Measurements from ENCODE around the gene STK32B. TPM values are rescaled to one million over a fixed set of nuclear protein-coding genes. Genes with fewer than 3 reads are reported as not detected.

STK32B gene
- polyA plus RNA-seq, 6 donors from 2014 or later: 0.27 to 4.7 (median 1.2) TPM; not detected in 2

DNA sequence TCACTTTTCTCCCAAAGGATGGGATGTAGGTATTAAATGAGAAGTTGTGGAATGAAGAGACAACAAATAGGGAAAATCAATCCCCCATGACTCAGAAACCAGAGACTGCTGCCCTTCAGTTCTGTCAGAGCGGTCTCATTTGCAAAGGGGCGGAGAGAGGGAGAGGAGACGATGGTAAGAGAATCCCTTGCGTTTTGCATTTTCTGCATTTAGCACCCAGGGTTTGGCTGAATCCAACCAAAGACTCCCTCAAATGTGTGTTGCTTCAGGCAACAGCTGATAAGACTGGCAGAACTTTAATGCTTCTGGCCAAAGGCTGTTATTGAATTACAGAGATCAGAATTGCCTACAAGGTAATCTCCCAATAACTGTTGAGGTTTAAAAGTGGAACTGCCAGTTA, 426.9 kb downstream of the STK32B start:
- Mint-ChIP-seq H3K4me3 (no peak overlapping the region), H3K9me3 (peaks cover 0 to 9% (median 3%) of the 10 kb centered on the region in 7 donors), H3K27ac (no peak overlapping the region), H3K36me3 (no peaks in the 10 kb centered on the region), H3K4me1 (no peaks in the 10 kb centered on the region), H3K27me3 (no peaks in the 10 kb centered on the region)
- ATAC-seq (ENCODE audit: low read depth in 2 of 2) (no peak), DNase-seq (no peak)

DNA sequence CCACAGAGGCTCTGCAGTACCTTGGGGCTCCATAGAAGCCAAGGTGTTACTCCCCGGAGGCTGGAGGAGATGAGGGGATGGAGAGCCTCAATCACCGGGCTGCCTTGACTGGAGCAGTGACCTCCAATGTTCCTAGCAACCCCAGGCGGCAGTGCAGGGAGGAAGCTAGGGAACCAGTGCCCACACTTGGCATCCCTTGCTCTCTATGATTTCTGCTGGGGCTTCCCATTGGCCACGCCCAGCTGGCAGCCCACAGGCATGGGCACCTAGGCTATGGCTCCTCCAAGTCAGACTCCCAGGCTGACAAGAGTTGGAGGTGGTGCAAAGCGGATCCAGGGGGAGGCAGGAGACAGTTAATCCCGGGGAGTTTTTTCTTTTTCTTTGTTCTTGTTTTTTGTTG, 427.4 kb downstream of the STK32B start:
- Mint-ChIP-seq H3K27ac (no peak overlapping the region), H3K36me3 (no peaks in the 10 kb centered on the region), H3K9me3 (peaks cover 0 to 10% (median 4%) of the 10 kb centered on the region in 7 donors), H3K27me3 (no peaks in the 10 kb centered on the region), H3K4me1 (no peaks in the 10 kb centered on the region), H3K4me3 (no peak overlapping the region)
- no peak for DNase-seq
- no peak for ATAC-seq (ENCODE audit: low read depth in 2 of 2)

DNA sequence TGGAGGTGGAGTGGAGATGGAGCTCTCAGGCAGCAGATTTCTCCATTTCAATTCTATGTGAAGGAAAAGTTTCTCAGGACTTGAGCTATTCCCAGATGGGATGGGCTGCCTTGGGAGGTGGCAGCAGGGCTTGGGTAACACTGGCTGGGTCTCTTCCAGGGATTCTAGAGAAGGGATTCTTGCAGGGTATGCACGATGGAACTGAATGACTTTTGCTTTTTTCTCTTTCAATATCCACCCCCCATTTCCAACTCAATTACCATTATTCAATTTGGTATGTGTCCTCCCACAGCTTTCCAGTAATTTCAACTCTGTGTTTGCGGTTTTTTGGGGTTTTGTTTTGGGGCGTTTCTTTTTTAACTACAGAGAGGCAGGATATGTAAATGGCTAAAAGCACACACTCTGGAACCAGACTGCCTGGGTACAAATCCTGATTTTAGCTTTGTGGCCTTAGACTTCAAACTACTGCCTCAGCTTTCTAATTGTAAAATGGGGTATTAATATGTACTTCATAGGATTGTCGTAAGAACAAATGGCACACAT, 428.3 kb downstream of the STK32B start:
- no peak for DNase-seq
- no peaks in the 10 kb centered on the region for H3K27me3 Mint-ChIP-seq
- H3K36me3 Mint-ChIP-seq: no peaks in the 10 kb centered on the region
- H3K9me3 Mint-ChIP-seq: peaks cover 0 to 14% (median 5%) of the 10 kb centered on the region in 7 donors
- ATAC-seq (ENCODE audit: low read depth in 2 of 2): no peak
- H3K27ac Mint-ChIP-seq: no peak overlapping the region
- H3K4me3 Mint-ChIP-seq: no peak overlapping the region
- no peaks in the 10 kb centered on the region for H3K4me1 Mint-ChIP-seq

DNA sequence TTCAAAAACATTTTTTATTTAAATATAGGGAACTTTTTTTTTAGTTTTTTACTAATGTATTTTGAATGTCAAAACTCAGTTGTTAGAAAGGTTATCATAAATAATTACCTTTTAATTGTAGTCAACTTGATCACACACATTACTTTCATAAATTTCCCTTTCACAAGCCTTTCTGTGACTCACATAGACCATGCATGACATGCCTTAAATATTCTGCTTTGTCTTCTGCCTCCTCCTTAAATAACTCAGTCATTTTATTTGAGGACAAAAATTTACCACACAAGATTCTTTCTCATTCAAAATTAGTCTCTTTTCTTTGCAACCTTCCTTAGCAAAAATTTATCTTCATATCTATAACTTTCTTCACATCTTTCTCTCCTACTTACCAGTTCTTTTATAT, 437.1 kb downstream of the STK32B start:
- Mint-ChIP-seq H3K4me1 (no peaks in the 10 kb centered on the region), H3K27me3 (no peaks in the 10 kb centered on the region), H3K9me3 (peaks cover 14 to 49% (median 29%) of the 10 kb centered on the region in 7 donors), H3K4me3 (no peak overlapping the region), H3K36me3 (peaks cover 5 to 9% of the 10 kb centered on the region in 2 donors), H3K27ac (no peak overlapping the region)
- no peak for ATAC-seq (ENCODE audit: low read depth in 2 of 2)
- DNase-seq: no peak

DNA sequence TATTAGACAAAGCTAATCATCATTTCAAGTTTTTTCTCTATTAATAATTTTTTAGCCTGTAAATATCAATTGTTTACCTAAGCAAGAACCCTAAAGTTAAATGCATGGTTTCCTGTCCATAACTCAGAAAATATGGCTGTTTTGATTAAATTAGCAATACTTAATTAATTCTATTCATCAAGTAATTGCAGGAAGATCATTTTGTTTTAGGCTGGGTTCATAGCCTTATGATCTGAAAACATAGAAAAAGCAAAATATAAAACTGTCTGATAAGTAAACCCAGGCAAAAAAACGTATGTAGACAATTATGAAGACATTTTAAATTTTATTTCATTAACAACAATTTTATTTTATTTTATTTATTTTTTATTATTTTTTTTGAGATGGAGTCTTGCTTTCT, 438.0 kb downstream of the STK32B start:
- Mint-ChIP-seq H3K36me3 (peaks cover 5 to 9% of the 10 kb centered on the region in 2 donors), H3K27ac (no peak overlapping the region), H3K4me3 (no peak overlapping the region), H3K9me3 (peaks cover 10 to 51% (median 28%) of the 10 kb centered on the region in 7 donors), H3K27me3 (no peaks in the 10 kb centered on the region), H3K4me1 (no peaks in the 10 kb centered on the region)
- no peak for ATAC-seq (ENCODE audit: low read depth in 2 of 2)
- no peak for DNase-seq

DNA sequence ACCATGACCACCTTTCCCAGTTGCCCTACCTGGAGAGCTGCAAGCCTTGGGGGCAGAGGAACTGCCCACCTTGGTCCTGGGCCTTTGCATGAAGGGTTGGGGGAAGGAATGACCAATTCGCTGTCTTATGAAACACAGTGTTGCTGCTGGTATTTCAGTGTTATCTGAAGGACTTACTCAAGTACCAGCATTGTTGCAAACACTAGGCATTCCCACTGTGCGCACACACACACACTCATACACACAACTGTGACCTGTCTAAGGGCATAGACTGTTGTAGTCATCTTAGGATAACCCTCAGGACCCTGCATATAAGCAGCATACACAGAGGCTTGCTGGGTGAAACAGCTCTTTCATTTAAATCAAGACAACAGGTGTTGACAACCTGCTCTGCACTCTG, 446.2 kb downstream of the STK32B start:
- H3K4me1 Mint-ChIP-seq: no peaks in the 10 kb centered on the region
- H3K27me3 Mint-ChIP-seq: no peaks in the 10 kb centered on the region
- H3K9me3 Mint-ChIP-seq: peaks cover 2 to 9% (median 5%) of the 10 kb centered on the region in 7 donors
- H3K4me3 Mint-ChIP-seq: no peak overlapping the region
- ATAC-seq (ENCODE audit: low read depth in 2 of 2) (no peak), DNase-seq (no peak)
- no peak overlapping the region for H3K27ac Mint-ChIP-seq
- H3K36me3 Mint-ChIP-seq: peaks cover 0 to 5% of the 10 kb centered on the region in 2 donors

DNA sequence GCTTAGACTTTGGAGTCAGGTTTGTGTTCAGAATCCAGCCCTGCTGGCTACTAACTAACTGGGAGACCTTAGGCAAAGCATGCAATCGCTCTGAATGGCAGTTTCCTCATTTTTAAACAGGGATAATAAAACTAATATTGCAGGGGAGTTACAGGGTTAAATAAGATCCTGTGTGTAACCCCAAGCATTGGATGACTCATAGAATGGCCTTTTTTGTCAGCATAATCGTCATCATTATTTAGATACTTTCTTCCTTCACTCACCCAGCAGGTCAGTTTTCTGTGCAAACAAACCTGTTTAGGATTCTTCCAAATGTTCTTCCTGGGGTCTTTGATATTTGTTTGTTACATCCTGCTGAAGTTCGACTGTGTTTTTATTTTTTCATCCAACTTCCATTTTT, 448.9 kb downstream of the STK32B start:
- Mint-ChIP-seq H3K27ac (no peak overlapping the region), H3K36me3 (peaks cover 0 to under 1% of the 10 kb centered on the region in 2 donors), H3K27me3 (no peaks in the 10 kb centered on the region), H3K4me1 (no peaks in the 10 kb centered on the region), H3K4me3 (no peak overlapping the region), H3K9me3 (peaks cover 3 to 10% (median 5%) of the 10 kb centered on the region in 7 donors)
- DNase-seq (no peak), ATAC-seq (ENCODE audit: low read depth in 2 of 2) (no peak)

DNA sequence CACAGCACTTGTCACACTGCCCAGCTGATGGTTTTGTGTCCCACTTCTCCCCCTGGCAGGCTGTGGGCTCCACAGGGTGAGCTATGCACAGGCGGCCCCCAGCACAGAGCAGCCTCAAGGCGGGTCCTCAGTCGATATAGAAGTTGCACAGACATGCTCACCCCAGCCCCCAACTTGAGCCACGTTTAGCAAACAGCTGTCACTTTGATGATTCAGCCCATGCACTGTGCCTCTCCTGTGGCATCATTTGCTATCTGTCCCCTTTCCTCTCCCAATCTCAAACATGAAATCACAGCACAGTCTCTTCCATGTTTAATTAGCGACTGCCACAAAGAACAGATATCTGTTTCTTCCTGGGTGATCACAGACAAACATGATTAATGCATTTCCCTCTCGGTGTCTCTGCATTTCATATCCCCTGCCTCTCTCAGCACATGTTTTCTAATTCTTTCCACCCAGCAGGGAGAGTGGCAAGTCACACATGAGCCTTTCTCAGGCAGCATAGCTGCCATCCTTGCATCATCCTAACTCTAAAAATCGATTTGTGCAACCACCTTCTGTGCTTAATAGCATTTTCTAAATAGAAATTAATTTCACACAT, 452.2 kb downstream of the STK32B start:
- Mint-ChIP-seq H3K4me3 (no peak overlapping the region), H3K27ac (no peak overlapping the region), H3K27me3 (no peaks in the 10 kb centered on the region), H3K4me1 (no peaks in the 10 kb centered on the region), H3K9me3 (peaks cover 3 to 10% (median 5%) of the 10 kb centered on the region in 7 donors), H3K36me3 (no peaks in the 10 kb centered on the region)
- ATAC-seq (ENCODE audit: low read depth in 2 of 2): no peak
- DNase-seq: no peak

DNA sequence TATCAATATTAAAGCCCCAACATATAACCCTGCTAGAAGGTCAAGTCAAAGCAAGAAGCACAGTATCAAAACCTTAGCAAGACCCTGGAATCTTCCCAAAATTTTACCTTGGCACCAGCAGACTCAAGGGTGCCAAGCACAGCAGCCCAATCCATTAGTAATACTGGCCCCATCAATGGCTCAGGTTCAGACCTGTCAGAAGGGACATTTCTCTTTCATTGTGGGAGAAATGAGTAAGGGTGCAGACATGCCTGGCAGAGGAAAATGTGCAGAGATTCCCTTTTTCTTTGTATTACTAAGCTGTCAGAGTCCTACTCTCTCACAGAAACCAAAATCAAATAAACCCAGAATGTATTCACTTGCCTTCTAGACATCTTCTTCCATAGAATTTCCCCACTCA, 453.2 kb downstream of the STK32B start:
- Mint-ChIP-seq H3K4me1 (no peaks in the 10 kb centered on the region), H3K27ac (no peak overlapping the region), H3K4me3 (no peak overlapping the region), H3K9me3 (peaks cover 3 to 10% (median 5%) of the 10 kb centered on the region in 7 donors), H3K36me3 (no peaks in the 10 kb centered on the region), H3K27me3 (no peaks in the 10 kb centered on the region)
- DNase-seq (no peak), ATAC-seq (ENCODE audit: low read depth in 2 of 2) (no peak)

DNA sequence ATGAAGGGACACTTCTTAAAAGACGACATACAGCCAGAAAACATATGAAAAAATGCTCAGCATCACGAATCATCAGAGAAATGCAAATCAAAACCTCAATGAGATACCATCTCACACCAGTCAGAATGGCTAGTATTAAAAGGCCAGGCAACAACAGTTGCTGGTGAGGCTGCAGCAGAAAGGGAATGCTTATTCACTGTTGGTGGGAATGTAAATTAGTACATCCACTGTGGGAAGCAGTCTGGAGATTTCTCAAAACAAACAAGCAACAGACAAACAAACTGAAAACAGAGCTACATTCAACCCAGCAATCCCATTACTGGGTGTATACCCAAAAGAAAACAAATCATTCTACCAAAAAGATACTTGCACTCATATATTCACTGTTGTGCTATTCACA, 459.2 kb downstream of the STK32B start:
- H3K36me3 Mint-ChIP-seq: no peaks in the 10 kb centered on the region
- no peak overlapping the region for H3K27ac Mint-ChIP-seq
- DNase-seq: no peak
- H3K27me3 Mint-ChIP-seq: no peaks in the 10 kb centered on the region
- no peaks in the 10 kb centered on the region for H3K4me1 Mint-ChIP-seq
- H3K9me3 Mint-ChIP-seq: peaks cover 0 to 9% (median 0%) of the 10 kb centered on the region in 7 donors
- ATAC-seq (ENCODE audit: low read depth in 2 of 2): no peak
- no peak overlapping the region for H3K4me3 Mint-ChIP-seq

DNA sequence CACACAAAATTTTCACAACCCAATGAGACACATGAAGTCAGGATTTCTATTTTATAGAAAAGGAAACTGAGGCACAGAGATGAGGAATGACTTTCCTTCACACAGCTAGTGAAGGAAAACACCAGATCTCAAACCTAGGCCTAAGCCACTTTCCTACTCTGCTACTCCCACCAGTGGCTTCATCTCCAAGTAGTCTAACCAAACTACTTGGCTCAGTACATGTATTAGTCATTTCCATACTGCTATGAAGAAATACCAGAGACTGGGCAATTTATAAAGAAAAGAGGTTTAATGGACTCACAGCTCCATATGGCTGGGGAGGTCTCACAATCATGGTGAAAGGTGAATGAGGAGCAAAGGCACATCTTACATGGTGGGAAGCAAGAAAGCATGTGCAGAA, 460.5 kb downstream of the STK32B start:
- no peak overlapping the region for H3K27ac Mint-ChIP-seq
- H3K4me1 Mint-ChIP-seq: no peaks in the 10 kb centered on the region
- H3K9me3 Mint-ChIP-seq: peaks cover 0 to 13% (median 0%) of the 10 kb centered on the region in 7 donors
- no peaks in the 10 kb centered on the region for H3K36me3 Mint-ChIP-seq
- H3K27me3 Mint-ChIP-seq: no peaks in the 10 kb centered on the region
- no peak overlapping the region for H3K4me3 Mint-ChIP-seq
- DNase-seq (no peak), ATAC-seq (ENCODE audit: low read depth in 2 of 2) (no peak)

DNA sequence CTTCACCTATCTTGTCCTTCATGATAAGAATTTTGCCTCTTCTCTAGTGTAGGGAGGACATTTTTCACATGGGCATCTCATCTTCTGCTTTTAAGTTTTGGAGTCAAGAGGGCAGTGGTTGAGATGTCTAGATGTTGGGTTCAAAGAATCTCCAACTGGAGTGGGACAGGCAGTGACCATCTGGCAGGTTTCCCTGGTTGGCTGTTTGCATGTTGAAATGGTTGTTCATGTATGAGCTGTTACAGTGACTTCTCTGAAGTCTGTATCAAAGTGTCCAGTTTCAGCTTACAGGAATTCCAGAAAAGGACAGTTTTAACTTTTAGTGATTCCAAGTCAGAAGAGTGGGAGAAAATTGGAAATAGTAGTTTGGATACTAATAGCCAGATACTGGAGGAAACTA, 464.4 kb downstream of the STK32B start:
- no peaks in the 10 kb centered on the region for H3K4me1 Mint-ChIP-seq
- no peak for DNase-seq
- H3K9me3 Mint-ChIP-seq: peaks cover 0 to 16% (median 3%) of the 10 kb centered on the region in 7 donors
- no peak for ATAC-seq (ENCODE audit: low read depth in 2 of 2)
- no peaks in the 10 kb centered on the region for H3K36me3 Mint-ChIP-seq
- H3K27me3 Mint-ChIP-seq: no peaks in the 10 kb centered on the region
- H3K4me3 Mint-ChIP-seq: no peak overlapping the region
- no peak overlapping the region for H3K27ac Mint-ChIP-seq

DNA sequence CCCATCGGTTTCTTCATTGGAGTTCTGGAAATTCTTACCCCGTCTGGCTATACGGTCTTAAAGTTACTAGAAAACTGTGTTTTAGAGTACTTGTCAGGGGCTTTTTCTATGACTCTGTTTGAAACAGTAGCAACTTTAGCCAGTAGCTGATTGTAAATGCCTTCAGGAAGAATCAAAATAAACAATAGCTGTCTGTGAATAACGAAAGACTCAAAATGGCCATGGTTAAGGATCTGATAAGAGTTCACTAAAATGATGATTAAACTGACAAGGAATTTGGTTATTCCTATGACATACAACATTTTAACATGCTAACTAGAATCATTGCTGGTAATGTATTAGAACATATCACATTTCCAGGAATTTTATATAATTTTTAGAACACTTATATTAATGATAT, 466.1 kb downstream of the STK32B start:
- Mint-ChIP-seq H3K27ac (no peak overlapping the region), H3K4me3 (no peak overlapping the region), H3K36me3 (no peaks in the 10 kb centered on the region), H3K9me3 (peaks cover 0 to 13% (median 7%) of the 10 kb centered on the region in 7 donors), H3K4me1 (no peaks in the 10 kb centered on the region), H3K27me3 (no peaks in the 10 kb centered on the region)
- ATAC-seq (ENCODE audit: low read depth in 2 of 2) (no peak), DNase-seq (no peak)

DNA sequence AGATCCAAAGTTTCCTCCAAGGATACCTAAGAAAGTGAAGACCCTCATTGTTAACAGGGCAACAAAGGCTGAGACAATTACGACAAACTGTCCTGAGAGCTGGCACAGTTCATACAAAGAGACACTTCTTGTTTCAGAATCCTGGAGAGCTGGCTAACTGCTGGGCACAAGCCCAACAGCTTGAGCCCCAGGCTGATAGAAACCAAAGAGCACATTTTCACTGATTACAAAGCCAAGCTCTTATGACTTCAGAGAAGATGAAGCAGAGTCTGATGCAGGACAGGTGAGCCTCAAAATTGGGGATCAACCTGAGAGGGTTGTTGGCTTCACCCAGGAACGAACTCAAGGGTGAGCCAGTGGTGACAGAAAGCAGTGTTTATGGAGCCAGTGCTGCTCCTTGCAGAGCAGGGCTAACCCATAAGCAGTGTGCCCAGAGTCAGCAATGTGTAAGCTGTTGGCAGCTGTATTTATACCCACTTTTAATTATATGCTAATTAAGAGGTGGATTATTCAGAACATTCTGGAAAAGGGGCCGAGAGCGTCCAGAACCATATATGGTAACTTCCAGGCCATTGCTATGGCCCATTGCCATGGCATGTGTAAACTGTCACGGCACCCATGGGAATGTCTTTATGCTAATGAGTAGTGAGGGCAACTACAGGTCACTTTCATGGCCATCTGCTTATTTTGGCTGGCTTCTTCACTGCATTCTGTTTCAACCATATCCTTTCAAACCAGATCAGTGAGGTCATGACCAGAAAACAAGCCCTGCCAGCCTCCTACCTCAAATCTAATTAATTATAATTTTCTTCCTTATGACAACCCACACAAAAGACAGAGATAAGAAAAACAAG, 473.4 kb downstream of the STK32B start:
- no peaks in the 10 kb centered on the region for H3K4me1 Mint-ChIP-seq
- ATAC-seq (ENCODE audit: low read depth in 2 of 2): no peak
- no peak overlapping the region for H3K4me3 Mint-ChIP-seq
- no peak for DNase-seq
- H3K27me3 Mint-ChIP-seq: no peaks in the 10 kb centered on the region
- no peaks in the 10 kb centered on the region for H3K36me3 Mint-ChIP-seq
- H3K9me3 Mint-ChIP-seq: peaks cover 0 to 10% (median 6%) of the 10 kb centered on the region in 7 donors
- H3K27ac Mint-ChIP-seq: no peak overlapping the region

Data from naive B cell (primary cell).